GM18499 (cell line): ENCODE measurements around the gene EPB41L2.
"Not testable (repeated sequence)": the region's sequence is repeated elsewhere in the genome, so short reads cannot be mapped to it uniquely, and the experiment has no call there.

Source experiments
- ATAC-seq: cut with Tn5 transposase; IDR thresholded peaks from one replicate; pipeline ENCODE4 v1.9.1; 2021; ENCODE audit warnings: moderate number of reproducible peaks; ENCODE audit not compliant: insufficient read depth, unreplicated experiment

Gene EPB41L2

DNA sequence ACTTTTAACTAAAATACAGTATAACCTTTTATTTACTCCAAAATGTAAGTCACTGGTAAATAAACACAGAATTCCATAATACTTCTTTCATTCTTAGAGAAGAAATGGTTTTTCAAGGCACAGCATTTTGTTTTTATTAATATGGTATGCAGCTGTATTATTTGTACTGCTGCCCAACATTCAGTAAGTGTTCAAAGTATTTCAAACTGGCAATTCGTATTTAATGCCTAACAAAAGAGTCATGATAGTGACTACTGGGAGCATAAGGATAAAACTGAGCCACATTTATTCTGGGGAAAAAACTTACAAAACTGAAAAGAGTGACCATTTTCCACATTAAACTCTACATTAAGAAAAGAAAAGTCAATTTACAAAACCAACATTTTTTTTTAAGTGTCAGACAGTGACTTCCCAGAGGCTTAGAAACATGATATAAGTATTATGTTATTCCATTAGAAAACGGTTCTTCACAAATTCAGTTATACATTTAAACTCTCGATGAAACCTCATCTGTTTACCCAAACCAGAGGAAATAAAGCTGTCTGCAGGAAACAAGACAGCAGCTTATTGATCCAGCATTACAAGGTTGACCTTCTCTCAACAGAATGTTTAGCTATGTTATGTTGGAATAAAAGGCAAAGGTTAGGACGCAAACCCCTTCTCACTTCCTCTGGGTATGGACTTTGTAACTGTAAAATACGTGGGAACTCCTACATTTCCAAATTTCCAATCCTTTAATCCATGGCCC lies 24.3 kb downstream of the EPB41L2 start:
- no peak for ATAC-seq

DNA sequence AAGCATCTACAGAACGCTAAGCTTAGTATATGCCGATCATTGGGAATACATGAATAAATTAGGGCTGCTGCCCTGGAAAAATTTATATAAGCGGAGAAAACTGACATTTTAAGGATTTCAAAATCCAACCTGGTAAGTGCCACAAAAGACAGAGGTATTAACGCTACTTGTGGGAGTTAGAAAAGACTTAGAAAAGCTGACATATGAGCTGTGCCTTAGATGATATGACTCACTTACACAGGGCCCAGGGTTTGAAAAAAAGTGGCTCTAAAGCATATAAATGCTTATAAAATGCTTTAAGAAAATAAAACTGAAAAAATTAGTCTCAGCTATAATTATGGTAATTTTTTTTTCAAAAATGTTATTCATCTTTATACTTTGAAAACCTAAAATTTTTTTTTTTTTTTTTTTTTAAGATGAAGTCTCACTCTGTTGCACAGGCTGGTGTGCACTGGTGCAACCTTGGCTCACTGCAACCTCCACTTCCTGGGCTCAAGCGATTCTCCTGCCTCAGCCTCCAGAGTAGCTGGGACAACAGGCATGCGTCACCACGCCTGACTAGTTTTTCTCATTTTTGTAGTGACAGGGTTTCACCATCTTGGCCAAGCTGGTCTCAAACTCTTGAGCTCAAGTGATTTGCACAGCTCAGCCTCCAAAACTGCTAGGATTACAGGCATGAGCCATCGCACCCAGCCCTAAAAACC lies 25.7 kb downstream of the EPB41L2 start:
- ATAC-seq: no peak

DNA sequence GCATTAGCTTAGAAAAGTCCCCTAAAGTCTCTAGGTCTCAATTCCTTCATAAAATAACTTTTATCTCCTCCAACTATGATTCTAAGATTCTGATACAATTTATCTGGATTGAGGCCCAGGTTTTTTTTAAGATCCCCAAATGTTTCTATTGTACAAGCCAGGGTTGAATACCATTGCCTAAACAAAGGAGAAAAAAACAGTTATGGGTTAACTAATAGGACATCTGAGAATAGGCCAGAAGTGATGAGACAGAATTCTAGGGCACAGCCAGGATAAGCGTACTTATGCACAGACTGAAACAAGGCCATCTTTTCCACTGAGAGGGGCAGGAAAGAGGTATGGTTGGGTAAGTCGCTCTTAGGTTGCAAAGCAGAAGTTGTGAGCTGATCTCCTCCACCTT lies 26.4 kb downstream of the EPB41L2 start:
- no peak for ATAC-seq

DNA sequence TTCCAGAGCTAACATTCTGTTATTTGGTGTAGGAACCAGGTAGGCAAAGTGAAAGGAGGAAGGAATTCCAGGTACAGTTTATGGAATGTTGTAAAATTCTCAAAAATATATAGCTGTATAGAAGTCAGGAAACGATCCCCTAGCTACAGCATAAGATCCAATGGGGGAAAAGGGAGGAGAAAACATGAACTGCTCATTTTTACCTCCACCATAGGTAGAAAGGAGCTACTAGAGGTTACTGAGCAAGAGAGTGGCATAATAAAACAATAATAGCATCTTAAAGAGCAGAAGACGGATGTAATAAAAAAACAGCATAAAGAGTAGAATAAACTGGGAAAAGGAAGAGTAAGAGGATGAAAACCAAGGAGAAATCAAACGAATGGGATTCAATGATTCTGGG lies 26.9 kb downstream of the EPB41L2 start:
- ATAC-seq: no peak

DNA sequence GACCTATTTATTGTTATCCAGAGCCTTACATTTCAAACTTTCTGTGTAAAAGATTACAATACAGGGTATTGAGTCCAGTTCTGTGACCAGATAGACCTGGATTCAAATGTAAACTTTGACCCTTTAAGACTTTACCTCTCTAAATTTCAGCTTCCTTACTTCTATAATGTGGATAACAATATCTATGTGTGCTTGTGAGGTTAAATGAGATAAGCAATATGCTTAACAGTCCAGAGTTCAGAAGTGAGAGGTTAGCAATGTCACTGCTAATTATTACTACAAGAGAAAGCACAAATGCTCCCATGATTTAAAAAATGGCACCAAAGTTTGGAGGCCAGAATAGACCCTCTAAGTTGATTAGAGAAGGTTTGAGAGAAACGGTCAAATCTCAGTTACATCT lies 27.5 kb downstream of the EPB41L2 start:
- ATAC-seq: no peak

DNA sequence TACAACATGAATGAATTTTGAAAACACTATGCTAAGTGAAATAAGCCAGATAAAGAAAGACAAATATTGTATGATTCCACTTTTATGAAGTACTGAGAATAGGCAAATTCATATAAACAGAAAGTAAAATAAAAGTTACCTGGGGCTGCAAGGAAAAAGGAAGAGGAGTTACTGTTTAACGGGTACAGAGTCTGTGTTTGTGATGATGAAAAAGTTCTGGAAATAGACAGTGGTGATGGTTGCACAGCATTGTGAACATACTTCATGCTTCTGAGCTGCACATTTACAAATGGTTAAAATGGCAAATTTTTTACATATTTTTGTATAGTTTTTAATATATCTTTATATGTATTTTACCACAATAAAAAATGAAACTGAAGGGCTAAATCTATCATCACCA lies 29.4 kb downstream of the EPB41L2 start:
- ATAC-seq: no peak

DNA sequence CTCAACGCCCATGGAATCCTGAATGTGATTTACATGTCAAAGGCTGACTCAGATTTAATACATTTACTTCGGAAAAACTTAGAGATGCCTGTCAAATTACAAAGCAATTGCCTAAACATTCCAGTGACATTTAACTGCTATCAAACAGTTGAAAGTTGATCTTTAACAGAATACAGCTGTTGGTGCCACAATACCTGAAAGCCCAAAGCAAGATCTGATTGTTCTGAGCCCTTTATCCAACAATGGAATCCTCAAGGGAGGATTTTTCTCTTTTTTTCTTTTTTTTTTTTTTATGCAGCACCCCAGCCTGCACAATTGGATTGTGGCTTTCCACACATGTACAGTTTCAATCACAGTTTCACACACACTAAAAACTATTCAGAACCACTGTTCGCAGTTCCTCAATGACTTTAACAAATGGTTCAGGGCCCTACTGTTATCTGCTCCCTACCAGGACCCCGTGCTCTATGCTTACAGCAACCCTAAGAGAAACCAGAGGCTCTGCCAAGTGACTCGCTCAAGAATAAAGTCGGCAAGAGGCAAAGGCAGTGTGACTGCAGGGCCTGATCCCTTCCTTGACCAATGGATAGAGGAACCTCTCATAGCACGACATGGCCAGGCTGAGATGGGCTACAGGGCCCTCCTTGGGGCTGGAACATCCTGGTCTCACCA lies 33.3 kb downstream of the EPB41L2 start:
- peak; percentile 93 for ATAC-seq

DNA sequence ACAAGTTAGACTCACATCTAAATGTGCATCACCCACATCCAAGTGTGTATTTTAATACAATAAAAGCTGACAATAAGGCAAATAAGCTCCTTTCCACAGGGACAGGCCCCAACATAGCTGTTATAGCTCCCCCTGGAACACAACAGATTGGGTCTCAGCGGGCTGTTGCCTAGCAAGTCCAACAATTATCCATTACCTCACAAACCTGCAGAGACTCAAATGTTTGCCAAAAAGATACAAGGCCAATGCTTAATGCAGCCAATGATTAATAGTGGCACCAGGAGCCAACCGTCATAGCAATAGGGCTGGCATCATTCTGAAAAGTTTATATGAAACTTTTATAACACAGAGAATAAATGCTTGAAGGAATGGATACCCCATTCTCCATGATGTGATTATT lies 35.7 kb downstream of the EPB41L2 start:
- ATAC-seq: no peak

DNA sequence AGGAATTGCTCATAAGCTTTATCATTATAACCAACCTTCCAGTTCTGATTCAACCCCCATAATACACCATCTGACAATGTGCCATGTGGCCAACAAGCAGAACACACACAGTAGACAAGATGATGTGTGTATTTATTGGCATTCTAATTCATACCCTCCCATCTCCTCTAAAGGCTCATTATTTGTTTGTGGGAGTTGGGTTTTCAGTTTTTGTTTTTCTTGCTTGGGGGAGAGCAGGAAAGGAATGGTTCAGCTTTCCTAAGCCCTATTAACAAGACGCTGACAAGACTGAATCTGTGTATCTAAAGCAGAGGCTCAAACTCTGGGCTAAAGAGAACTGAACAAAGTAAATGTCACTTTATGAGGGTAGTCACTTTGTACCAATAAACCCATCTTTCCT lies 36.8 kb downstream of the EPB41L2 start:
- ATAC-seq: no peak

DNA sequence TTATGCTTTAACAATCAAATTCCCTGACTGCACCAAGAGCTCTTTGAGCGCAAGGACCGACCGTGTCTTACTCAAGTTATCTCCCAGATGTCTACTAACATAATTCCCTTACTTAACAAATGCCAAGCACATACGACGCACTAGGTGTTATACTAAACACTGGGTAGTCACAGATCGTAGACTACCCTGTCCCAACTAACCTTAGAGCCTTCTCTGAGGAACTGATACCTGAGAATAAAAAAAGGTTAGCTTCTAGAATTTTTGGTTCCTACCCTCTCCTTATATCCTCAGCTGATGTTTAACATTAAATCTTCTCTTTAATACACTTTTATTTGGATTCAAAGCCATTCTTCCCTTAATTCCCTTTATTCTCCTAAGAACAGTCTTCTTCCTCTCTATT lies 38.5 kb downstream of the EPB41L2 start:
- no peak for ATAC-seq

DNA sequence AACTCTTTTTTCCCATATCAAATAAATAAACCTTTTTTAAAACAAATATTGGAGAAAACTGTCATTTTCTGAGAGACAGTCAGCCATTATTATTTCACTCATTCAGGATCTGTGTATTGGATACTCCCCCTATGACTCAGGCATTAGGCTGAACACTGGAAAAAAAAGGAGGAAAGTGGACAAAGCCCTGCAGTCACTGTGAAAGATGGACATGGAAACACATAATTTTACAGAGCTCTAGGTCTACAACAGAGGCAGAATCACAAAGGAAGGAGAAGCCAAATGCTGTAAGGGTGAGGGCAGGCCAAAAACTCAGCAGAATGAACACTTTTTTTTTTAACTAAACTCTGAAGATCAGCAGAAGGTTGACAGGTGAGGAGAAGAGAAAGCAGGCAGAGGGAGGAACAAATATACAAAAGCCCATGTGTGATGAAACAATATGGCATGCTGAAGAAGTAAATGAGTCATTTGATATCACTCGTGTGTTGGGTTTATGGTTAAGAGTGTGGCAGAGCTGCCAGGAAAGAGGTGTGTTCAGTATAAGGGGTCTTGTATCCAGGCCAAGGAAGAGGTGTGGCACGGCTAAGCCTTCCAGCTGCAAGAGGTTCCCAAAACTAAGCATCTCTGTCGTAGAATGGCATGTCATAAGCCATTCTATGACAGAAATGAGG lies 39.1 kb downstream of the EPB41L2 start:
- ATAC-seq: no peak

DNA sequence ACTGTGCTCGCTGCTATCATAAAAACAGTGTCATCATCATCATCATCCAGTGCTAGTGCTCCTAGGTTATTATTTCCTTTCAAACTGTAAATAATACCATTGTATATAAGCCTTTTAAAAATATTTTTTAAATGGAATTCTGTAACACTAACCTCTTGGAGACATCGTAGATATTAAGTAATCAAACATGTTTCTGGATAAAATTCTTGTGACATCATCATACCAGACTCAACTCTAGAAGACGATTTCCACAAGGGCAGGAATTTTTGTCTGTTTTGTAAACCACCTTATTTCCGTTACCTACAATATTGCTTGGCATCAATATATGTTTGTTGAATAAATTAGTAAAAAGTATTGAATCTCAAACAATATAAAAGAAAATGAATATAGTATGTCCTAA lies 40.4 kb downstream of the EPB41L2 start:
- ATAC-seq: no peak

DNA sequence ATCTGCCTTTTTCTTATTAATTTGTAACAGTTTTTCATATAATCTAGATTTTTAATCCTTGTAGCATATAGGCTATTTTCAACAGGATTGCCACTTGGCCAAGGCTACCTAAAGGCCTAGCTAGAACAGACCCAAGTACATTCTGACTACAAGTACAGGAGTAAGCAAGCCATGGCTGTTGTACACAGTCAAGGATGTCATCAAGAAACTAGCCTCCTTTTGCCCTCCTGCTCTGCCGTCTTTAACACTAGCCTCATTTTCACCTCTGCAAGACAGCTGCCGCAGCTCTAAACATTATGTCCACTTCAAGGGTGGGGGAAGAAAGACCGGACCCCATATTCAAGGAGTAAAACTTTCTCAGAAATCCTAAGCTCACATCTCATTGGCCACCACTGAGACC lies 45.1 kb downstream of the EPB41L2 start:
- no peak for ATAC-seq

DNA sequence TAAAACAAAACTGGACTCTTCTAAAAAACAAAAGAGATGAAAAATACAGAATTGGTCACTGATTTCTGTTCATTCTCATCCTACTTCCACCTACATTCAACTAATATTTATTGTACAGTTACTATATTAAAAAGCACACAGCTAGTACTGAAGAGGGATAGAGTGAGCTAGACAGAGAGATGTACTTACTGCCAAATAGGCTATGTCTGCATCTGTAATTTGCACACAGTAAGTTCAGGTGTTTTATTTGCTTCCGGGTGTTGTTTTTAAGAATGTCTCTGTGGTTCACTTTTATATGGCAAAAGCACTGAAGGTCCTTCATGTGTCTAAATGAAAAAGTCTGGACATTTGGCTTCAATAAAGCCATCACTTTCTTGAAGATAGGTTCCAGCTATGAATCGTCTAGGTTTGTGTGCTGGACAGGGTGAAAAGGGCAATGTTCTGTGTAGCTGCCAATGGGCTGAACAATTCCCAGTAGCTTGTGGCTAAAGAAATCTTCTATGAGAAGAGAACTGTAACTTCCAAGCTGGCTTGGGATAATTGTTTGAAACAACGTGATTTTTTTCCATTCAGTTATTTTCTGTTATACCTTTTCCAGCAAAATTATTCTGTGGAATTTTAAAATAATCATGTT lies 47.3 kb downstream of the EPB41L2 start:
- ATAC-seq: no peak

DNA sequence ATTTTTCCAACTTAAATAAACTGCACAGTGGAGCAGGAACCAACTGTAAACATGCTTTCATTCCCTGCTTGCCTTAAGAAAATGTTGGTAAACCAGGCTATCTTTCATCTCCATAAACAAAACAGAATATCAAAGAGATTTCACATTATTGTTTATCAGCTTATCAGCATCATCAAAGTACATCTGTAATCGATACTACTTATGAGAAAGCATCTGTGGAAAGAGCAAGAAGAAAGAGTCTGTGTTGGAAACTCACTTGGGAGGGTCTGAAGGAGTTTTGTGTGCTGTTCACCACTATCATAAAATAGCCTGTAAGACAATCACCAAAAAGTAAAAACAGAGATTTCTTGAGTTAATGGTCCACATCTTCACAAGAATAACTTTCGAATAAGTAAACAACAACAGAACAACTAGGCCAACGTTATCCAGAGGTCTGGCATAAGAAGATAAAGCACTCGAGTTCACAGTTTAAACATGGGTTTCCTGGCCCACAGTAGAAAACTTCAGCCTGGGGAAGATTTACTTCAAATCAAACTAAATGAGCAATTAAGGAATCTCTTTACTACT lies 47.9 kb downstream of the EPB41L2 start:
- ATAC-seq: no peak

DNA sequence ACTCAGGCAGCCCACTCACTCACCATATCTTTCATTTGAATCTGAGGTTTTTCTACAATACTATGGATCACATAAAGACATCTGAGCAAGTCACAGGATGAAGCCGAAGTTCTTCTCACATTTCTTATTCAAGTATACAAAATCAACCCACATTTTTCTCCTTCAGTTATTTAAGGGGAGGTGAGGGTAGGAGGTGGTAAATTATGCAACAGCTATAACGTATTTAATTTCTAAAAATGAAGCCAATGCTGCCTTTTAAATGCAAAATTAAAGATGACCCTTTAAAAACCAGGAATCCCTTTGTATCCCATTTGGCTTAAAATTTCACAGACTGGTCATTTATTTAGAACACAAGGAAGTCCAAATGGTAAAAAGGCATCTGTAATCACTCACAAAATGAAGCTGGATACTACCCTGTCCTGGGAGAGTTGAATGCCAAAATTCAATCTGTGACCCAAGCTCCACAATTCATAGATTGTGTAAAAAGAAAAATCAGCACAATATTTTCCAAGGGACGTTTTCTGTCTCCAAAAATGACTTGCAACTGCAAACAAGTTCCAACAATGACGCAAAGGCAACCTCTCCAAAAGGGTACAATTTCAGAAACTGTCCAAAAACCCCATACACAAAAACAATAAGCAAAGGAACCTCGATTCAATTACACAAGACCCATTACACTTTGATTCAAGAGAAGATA lies 48.8 kb downstream of the EPB41L2 start:
- ATAC-seq: no peak

DNA sequence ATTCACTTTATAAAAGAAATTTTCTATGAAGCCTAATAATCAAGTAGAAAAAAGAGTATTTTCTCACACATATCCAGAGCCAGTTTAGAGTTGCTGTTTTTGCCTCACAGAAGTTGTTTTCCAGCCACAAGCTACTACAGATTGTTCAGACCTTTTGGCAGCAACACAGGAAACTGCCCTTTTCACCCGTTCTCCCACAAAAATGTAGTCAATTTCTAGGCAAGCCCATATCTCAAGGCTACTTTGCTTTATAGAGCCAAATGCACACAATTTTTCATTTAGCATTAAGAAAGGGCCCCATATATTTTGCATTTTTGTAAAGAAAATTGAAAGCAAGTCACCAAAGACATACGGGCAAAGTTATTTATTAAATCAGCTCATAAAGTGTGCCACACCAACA lies 49.5 kb downstream of the EPB41L2 start:
- no peak for ATAC-seq

DNA sequence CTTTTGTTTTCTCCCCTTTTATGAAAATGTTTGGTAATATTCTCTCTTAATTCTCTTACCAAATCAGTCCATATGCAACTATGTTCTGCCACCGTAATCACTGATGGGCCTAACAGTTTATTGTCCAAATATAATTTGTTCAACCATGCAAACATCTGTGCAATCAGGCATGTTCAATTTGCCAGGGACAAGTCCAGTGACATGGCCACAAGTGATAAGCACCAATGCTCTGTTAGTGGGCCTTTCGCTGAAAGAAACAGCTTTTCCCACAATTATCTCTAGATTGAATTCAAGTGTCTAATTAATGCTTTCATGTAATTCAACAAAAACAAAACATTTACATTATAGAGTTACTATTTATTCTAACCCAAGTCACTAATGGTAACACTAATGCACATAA lies 53.3 kb downstream of the EPB41L2 start:
- no peak for ATAC-seq

DNA sequence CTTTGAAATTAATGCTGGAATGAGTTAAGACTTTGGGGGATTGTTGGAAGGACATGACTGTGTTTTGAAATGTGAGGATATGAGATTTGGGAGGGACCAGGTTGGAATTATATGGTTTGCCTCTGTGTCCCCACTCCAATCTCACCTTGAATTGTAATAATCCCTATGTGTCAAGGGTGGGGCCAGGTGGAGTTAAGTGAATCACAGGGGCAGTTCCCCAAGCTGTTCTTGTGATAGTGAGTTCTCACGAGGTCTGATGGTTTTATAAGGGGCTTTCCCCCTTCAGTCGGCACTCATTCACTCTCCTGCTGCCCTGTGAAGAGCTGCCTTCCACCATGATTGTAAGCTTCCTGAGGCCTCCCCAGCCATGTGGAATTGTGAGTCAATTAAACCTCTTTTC lies 54.1 kb downstream of the EPB41L2 start:
- not testable (repeated sequence) for ATAC-seq

DNA sequence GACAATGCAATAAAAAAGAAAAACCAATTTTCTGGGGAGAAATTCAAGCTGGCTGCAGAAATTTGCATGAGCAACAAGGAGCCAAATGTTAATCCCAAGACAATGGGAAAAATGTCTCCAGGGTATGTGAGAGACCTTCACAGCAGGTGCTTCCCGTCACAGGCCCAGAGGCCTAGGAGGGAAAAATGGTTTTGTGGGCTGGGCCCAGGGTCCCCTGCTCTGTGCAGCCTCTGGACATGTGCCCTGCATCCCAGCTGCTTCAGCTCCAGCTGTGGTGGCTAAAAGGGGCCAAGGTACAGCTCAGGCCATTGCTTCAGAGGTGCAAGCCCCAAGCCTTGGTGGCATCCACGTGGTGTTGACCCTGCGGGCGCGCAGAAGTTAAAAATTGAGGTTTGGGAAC lies 55.1 kb downstream of the EPB41L2 start:
- not testable (repeated sequence) for ATAC-seq
